Panc1 (cell line): ENCODE data around the gene GUCY2C.

Source experiments
- POLR2AphosphoS5 ChIP-seq: IDR thresholded peaks from 2 replicates; pipeline ENCODE4 v1.6.1; 2012; ENCODE audit warnings: mild to moderate bottlenecking, low read depth, low read length, moderate library complexity
- TF ChIP-seq, protein P1 (sequence below): fragments of 450-650 bp; IDR thresholded peaks from 2 replicates; pipeline ENCODE4 v1.5.1; 2017; ENCODE audit warnings: mild to moderate bottlenecking
- TF ChIP-seq, protein P2 (sequence below), 2 experiments: IDR thresholded peaks; 2 replicates each; pipeline ENCODE4 v1.6.1; 2011 to 2012; ENCODE audit warnings: low read depth in 2 of 2, control low read depth in 1 of 2, low read length in 1 of 2, mild to moderate bottlenecking in 1 of 2, moderate library complexity in 1 of 2; ENCODE audit not compliant: insufficient read depth in 1 of 2

DNA sequence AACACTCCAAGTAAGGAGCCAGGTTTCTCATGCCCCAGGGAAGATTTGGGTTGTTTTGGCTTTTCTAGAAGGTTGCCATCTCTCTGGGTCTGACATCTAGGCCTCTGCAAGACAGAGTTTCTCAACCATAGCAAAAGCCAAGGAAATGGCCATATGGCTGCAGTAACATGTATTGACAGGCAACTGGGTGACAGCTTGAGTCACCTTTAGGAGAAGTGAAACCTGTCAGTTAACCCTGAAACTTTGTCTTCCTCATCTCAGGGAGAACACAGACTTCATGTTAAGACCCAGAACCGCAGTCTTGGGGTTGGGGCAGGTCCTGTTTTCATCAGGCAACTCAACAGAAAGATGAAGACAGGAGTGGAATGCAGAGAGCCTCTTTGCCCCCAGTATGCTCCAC lies 82.7 kb downstream of the GUCY2C start:
- TF ChIP-seq, protein P1, sequence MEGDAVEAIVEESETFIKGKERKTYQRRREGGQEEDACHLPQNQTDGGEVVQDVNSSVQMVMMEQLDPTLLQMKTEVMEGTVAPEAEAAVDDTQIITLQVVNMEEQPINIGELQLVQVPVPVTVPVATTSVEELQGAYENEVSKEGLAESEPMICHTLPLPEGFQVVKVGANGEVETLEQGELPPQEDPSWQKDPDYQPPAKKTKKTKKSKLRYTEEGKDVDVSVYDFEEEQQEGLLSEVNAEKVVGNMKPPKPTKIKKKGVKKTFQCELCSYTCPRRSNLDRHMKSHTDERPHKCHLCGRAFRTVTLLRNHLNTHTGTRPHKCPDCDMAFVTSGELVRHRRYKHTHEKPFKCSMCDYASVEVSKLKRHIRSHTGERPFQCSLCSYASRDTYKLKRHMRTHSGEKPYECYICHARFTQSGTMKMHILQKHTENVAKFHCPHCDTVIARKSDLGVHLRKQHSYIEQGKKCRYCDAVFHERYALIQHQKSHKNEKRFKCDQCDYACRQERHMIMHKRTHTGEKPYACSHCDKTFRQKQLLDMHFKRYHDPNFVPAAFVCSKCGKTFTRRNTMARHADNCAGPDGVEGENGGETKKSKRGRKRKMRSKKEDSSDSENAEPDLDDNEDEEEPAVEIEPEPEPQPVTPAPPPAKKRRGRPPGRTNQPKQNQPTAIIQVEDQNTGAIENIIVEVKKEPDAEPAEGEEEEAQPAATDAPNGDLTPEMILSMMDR, result no peak
- no peak for TF ChIP-seq POLR2AphosphoS5
- TF ChIP-seq, protein P2, sequence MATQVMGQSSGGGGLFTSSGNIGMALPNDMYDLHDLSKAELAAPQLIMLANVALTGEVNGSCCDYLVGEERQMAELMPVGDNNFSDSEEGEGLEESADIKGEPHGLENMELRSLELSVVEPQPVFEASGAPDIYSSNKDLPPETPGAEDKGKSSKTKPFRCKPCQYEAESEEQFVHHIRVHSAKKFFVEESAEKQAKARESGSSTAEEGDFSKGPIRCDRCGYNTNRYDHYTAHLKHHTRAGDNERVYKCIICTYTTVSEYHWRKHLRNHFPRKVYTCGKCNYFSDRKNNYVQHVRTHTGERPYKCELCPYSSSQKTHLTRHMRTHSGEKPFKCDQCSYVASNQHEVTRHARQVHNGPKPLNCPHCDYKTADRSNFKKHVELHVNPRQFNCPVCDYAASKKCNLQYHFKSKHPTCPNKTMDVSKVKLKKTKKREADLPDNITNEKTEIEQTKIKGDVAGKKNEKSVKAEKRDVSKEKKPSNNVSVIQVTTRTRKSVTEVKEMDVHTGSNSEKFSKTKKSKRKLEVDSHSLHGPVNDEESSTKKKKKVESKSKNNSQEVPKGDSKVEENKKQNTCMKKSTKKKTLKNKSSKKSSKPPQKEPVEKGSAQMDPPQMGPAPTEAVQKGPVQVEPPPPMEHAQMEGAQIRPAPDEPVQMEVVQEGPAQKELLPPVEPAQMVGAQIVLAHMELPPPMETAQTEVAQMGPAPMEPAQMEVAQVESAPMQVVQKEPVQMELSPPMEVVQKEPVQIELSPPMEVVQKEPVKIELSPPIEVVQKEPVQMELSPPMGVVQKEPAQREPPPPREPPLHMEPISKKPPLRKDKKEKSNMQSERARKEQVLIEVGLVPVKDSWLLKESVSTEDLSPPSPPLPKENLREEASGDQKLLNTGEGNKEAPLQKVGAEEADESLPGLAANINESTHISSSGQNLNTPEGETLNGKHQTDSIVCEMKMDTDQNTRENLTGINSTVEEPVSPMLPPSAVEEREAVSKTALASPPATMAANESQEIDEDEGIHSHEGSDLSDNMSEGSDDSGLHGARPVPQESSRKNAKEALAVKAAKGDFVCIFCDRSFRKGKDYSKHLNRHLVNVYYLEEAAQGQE (IDR thresholded peaks at IDR 0.05; ENCODE audit: insufficient read depth in 1 of 2, low read depth in 2 of 2, low read length in 1 of 2), result no peak
